ENCODE measurements around the gene MEI1.

MEI1 gene

DNA sequence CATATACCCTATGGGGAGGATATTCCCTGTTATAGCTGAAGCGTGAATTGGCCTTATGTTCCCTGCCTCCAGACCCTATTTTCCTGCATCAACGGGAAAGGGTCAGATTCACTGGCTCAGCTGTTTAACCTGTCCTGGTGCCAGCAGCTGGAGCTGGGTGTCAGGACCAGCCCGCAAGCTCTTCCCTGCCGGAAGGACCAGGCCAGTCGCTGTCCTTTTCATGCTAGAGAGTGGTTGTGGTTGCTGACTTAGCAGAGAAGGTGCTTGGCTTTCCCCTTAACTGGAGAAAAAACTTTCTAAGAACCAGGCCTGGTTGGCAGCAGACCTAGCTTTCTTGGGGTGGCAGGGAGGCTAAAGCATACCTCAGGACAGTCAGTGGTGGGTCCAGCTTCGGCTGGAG is 128.4 kb downstream of the MEI1 start:
- no peak for DNase-seq (ENCODE audit: low spot score)
- in situ Hi-C loops (cut with MboI; ENCODE audit: low sequenced_read_pairs, unreplicated experiment): no loop called here
- TF ChIP-seq CTCF (IDR thresholded peaks at IDR 0.05; ENCODE audit: borderline replicate concordance, control extremely low read depth, extremely low read depth, insufficient read depth, missing control alignments): no peak

DNA sequence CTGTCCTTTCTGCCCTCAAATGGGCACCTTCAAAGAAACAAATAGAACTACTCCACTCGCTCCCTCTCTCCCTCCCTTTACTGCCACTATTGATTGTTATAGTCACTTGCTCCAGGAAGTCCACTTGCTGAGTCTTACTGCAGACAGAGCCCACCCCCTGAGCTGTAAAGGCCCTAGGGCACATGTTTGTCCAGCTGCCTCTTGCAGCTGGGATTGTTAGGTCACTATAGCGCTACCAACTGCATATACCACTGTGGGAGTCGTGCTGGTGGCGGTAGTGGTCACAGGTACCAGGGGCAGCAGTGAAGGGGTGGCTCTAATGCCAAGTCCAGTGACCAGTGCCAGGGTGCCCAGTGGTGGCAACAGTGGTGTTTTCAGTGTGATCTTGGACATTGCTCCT is 129.2 kb downstream of the MEI1 start:
- DNase-seq (ENCODE audit: low spot score): no peak
- in situ Hi-C loops (cut with MboI; ENCODE audit: low sequenced_read_pairs, unreplicated experiment): no loop called here
- TF ChIP-seq CTCF (IDR thresholded peaks at IDR 0.05; ENCODE audit: borderline replicate concordance, control extremely low read depth, extremely low read depth, insufficient read depth, missing control alignments): no peak

DNA sequence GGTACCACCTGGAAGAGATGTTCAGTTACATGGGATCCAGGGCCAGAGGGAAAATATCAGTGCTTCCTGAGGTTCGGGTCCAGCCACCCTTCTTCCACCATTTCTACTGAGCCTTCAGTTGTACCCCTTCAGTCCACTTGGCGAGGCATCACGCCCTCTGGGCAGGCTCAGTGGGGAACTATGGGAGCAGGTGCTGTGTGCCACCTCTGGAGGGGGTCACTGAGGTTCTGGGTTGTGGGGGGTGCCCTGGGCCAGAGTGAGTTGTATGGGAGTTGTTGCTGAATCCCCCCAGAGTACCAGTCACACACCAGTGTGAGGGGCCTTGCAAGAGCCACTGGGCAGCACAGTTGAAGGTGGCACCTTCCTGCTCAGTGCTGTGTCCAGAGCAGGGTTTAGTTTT is 130.9 kb downstream of the MEI1 start:
- no peak for DNase-seq (ENCODE audit: low spot score)

GRCh38 chr22:41831383-41831782 is 132.1 kb downstream of the MEI1 start:
- no peak for TF ChIP-seq CTCF (IDR thresholded peaks at IDR 0.05; ENCODE audit: borderline replicate concordance, control extremely low read depth, extremely low read depth, insufficient read depth, missing control alignments)
- no peak for DNase-seq (ENCODE audit: low spot score)
- in situ Hi-C loops (cut with MboI; ENCODE audit: low sequenced_read_pairs, unreplicated experiment): no loop called here

More for the DNA sequence above, 130.9 kb downstream of the MEI1 start:
- TF ChIP-seq CTCF (IDR thresholded peaks at IDR 0.05; ENCODE audit: borderline replicate concordance, control extremely low read depth, extremely low read depth, insufficient read depth, missing control alignments): no peak
- in situ Hi-C loops (cut with MboI; ENCODE audit: low sequenced_read_pairs, unreplicated experiment): no loop called here

- DNase-seq (ENCODE audit: low spot score): no peak
- in situ Hi-C loops (cut with MboI; ENCODE audit: low sequenced_read_pairs, unreplicated experiment): no loop called here
- no peak for TF ChIP-seq CTCF (IDR thresholded peaks at IDR 0.05; ENCODE audit: borderline replicate concordance, control extremely low read depth, extremely low read depth, insufficient read depth, missing control alignments)
These were observed 132.7 kb downstream of the MEI1 start for GRCh38 chr22:41831828-41832552.

- in situ Hi-C loops (cut with MboI; ENCODE audit: low sequenced_read_pairs, unreplicated experiment): no loop called here
- peak; percentile 99 for DNase-seq (ENCODE audit: low spot score)
- TF ChIP-seq CTCF (IDR thresholded peaks at IDR 0.05; ENCODE audit: borderline replicate concordance, control extremely low read depth, extremely low read depth, insufficient read depth, missing control alignments): no peak
These were observed 133.5 kb downstream of the MEI1 start, which contains the start of gene SREBF2 for GRCh38 chr22:41832553-41833368. Gene SREBF2, plus strand, starts transcription at chr22:41833105. Its CDS starts 166 bp downstream, at chr22:41833271.

Data from GM13976 (cell line).